ENCODE results near the gene PAQR7.
"Not testable (repeated sequence)": the region's sequence is repeated elsewhere in the genome, so short reads cannot be mapped to it uniquely, and the experiment has no call there.

Gene PAQR7

GRCh38 chr1:25843483-25843882 lies 32.0 kb downstream of the PAQR7 start:
- DNase-seq: no peak

DNA sequence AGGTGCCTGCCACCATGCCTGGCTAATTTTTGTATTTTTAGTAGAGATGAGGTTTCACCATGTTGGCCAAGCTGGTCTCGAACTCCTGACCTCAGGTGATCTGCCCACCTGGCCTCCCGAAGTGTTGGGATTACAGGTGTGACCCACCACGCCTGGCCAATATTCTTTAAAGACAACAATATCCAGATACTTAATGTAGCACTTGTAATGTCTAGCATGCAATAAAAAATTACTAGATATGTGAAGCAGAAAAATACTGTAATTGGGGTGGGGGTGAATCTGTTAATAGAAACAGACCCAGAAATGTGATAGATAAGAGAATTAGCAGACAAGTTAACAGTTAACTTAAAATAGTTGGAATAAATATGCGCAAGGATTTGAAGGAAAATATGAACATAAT lies 35.7 kb downstream of the PAQR7 start:
- DNase-seq: not testable (repeated sequence)

GRCh38 chr1:25837262-25837875 lies 38.1 kb downstream of the PAQR7 start:
- no peak for DNase-seq

DNA sequence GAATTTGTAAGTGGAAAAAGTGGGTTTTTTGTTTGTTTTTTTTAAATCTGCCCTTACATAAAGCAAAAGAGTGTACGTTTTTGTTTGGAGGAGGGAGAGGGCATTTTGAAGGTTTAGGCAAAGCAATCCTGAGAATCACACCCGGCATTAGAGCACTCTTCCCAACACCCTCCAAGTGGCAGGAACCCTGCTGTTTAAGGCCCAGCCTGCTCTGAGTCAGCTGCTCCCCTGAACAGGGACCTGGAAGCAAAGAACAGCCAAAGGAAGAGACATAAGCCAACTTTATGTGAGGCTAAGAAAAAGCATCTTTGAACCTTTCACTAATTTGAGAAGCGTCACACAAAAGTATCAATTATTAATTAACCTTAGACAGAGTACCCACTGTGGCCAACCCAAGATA lies 38.8 kb downstream of the PAQR7 start:
- DNase-seq: no peak

GRCh38 chr1:25834894-25835293 lies 40.6 kb downstream of the PAQR7 start:
- DNase-seq: no peak

DNA sequence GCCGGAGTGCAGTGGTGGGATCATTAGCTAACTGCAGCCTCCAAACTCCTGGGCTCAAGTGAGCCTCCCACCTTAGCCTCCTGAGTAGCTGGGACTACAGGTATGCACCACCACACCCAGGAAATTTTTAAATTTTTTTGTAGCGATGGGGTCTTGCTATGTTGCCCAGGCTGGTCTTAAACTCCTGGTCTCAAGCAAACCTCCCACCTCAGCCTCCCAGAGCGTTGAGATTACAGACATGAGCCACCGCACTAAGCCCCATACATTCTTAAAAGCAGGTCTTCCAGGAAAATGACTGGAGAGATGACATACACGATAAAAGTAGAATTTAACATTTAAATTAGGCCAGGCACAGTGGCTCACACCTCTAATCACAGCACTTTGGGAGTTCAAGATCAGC lies 42.4 kb downstream of the PAQR7 start:
- no peak for DNase-seq

- no peak for DNase-seq
These were observed 43.0 kb downstream of the PAQR7 start for GRCh38 chr1:25832336-25833037.

GRCh38 chr1:25831569-25832196 lies 43.8 kb downstream of the PAQR7 start:
- no peak for DNase-seq

DNA sequence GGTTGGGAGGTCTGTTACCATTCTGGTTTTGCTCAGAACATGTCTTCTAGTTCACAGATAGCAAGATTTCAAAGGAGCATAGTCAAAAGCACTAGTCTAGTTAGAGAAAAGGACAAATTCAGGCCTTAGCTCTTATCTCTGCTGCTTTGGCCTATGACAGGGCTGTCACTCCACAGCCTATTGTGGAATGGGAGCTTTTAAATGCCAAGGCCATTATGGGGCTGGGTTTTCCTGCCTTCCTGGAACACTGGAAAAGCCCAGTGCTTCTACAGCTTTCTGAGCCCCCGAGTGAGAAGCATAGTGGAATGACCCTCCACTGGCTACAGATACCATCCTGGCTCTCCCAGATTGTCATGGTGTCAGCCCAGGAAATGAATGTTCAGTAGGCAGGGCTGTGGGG lies 46.5 kb downstream of the PAQR7 start:
- no peak for DNase-seq

DNA sequence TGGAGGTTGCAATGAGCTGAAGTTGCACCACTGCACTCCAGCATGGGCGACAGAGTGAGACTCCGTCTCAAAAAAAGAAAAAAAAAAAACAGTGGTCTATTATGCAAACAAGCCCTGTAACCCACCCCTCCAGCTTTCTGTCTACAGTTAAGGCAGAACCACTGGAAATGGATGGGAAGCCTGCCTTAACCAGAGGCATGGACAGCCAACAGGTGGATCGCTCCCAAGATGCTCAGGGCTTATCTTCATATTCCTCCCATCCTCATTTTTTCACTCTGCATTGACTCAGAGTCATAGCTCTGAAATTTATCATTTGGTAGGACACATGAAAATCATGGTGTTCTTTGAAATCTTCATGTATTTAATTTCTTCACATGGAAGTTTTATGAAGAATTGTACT lies 47.0 kb downstream of the PAQR7 start:
- no peak for DNase-seq

GRCh38 chr1:25826571-25826970 lies 48.9 kb downstream of the PAQR7 start:
- no peak for DNase-seq

DNA sequence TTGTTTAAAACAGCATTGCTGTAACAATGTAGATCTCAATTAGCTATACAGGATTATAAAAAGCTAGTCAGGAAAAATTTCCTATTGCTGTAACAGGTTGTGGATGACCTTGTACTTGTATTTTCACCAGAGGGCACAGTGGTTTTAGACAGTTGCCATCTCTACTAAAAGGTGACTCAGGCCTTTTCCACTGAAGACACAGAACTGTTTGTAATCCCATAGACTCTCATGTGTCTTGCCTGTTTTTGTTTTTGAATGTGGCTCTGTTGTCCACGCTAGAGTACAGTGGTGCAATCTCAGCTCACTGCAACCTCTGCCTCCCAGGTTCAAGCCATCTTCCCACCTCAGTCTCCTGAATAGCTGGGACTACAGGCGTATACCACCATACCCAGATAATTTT lies 49.9 kb downstream of the PAQR7 start:
- no peak for DNase-seq

DNA sequence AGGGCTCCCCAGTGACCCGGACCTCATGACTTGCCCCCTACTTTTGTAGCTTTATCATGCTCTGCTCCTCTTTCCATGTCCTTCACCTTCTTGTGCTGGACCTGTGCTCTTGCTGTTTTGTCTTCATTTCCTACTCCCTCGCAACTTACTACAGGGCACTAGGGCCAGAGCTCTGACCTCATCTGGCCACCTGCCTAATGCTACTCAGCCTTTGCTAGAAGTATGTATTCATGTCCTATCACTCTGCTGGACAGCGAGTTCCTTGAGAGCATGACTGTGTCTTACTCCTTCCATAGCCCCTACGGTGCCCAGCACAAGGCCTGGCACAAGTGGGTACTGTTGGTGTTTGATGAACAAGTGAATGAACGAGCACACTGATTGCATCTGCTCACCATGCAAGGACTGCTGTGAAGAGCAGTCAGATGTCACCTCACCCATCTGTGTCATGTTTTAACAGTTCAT lies 53.8 kb downstream of the PAQR7 start:
- DNase-seq: no peak

- no peak for DNase-seq
These were observed 54.4 kb downstream of the PAQR7 start for GRCh38 chr1:25821112-25821476.

DNA sequence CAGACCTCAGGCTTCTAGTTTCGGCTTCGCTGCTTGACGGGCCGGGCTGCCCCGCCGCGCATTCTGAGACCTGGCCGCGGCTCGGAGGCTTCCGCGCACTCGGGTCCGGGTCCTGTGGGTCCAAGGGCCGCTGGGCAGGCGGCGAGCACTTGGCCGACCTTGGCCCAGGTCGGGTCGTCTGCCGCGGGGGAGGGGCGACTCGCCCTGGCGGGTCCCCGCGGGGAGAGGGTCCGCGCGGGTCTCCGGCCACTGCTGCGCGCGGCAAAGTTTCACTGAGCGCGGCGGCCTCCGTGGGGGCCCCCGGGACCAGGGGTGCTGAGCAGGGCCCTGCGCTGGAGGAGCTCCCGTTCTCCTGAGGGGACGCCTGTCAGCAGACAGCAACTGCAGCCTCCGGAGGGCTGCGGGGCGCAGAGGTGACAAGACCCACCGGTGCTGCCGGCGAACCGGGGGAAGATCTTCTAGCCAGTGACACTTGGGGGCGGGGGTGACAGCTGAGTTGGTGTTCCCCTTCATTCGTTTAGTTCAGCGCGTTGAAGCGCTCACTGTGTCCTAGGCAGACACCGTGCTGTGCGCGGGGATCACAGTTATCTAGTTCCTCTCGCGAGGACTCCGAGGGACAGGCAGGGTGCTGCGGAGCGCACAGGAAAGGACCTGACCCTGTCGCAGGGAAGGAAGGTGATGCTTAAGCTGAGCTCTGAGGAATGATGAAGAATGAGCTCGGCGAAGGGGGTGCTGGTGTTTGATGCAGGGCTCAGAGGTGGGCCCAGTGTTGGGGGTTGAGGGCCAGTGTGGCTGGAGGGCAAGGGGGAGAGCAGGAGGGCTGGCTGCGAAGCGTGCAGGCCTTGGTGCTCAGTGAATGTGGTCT lies 55.0 kb downstream of the PAQR7 start:
- DNase-seq: peak; percentile 44

- peak; percentile 57 for DNase-seq
These were observed 55.8 kb downstream of the PAQR7 start, which contains the start of gene MTFR1L for GRCh38 chr1:25819491-25820246. TSS of gene MTFR1L (plus strand) at chr1:25819954. CDS start at chr1:25823105, 3,151 bp downstream.

DNA sequence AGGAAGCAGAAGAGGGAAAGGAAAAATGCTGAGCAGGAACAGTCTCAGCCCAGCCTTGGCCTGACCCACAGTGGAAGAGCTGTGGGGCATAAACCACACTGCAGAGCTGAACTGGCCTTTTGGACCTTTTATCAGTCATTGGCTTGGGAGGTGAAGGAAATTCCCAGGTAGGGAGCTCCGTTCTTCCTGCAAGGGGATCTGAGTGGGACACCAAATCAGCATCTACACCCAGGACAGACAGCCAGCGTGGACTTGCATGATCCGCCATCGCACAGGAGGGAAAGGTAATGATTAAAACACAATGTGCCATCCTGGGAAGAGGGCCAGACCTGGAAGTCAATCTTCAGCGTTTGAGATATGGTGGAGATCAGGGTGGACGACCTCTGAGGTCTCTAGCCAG lies 56.9 kb downstream of the PAQR7 start:
- DNase-seq: no peak

DNA sequence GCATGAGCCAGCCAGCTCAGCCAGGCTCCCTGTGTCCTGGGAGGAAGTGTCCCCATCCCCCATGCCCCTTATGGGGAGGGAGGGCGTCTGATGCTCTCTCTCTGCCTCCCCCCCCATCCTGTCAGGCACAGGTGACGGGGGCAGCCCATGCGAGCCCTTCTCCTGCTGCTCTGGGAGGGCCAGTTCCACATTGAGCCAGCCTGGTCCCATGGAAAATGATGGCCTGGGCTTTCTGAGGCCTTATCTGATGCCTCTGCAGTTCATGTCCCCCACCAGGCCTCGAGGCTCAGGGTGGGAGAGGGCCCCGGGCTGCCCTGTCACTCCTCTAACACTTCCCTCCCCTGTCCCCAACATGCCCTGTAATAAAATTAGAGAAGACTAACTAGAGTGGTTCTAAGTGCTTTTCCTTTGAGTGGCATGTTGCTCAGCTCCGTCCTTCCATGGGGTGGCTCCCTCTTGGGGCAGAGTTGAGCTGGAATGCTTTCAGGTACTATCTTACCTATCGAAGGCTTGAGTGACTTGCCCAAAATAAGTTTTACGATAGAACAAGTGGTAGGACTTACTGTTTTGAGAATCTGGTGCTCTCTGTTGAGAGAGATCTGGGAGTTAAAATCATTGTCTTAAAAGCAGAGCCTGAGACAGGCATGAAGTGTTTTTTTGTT lies 57.5 kb downstream of the PAQR7 start:
- DNase-seq: no peak

DNA sequence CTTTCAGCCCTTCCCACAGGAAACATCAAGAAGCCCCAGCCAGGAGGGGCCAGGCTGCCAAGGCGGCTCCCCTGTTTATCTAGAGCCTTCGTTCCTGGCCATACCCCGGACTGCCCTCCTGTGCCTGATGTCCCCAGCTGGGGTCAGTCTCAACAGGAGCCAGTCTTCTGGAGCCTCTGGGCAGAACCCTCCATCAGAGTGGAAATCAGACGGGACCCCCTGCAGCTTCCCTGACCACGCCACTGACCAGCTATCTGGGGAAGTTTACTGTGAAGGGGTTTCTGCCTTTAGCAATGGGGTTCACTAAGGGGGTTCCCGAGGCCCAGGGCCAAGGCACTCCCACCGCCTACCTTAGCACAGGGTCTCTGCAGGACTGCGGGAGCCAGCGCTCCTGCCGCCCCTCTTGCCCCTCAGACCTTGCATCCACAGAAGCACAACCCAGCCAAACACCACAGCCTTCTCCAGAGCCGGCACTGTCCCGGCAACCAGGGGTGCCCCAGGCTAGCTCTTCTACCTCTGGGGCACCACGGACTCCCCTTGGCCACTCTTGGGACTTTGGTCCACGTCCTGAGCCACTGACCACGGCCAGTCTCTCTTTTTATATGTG lies 59.3 kb downstream of the PAQR7 start:
- no peak for DNase-seq

GRCh38 chr1:25815208-25816111 lies 60.0 kb downstream of the PAQR7 start:
- no peak for DNase-seq

Data from HCEC 1CT (cell line).